GM23338 (cell line): ENCODE data around the gene ITIH5. TPM values are rescaled to one million over a fixed set of nuclear protein-coding genes. Genes with fewer than 3 reads are reported as not detected.

ENCODE experiments used
- ATAC-seq: fragments of 200-7000 bp; cut with Tn5 transposase; 3 replicates; pipeline ENCODE4 v1.9.1; 2020
- DNase-seq: peaks from one replicate; pipeline ENCODE4 v3.0.0-alpha.2; 2015; ENCODE audit warnings: low spot score
- H2AFZ ChIP-seq: fragments of 200-600 bp; sonication (generic); 2 replicates; pipeline ENCODE4 v1.8.0; 2016; ENCODE audit warnings: antibody characterized with exemption, mild to moderate bottlenecking, moderate library complexity
- H3F3A ChIP-seq: fragments of 200-600 bp; sonication (generic); replicated peaks from 2 replicates; pipeline ENCODE4 v1.8.0; 2017; ENCODE audit warnings: antibody characterized with exemption, mixed run types, low read depth
- H3K27ac ChIP-seq: fragments of 200-600 bp; sonication (generic); 2 replicates; pipeline ENCODE4 v1.6.1; 2016; ENCODE audit warnings: low read depth
- H3K27me3 ChIP-seq: fragments of 200-600 bp; sonication (generic); 2 replicates; pipeline ENCODE4 v1.8.0; 2016; ENCODE audit warnings: mild to moderate bottlenecking, mixed run types, moderate library complexity; ENCODE audit not compliant: insufficient read depth
- H3K36me3 ChIP-seq: fragments of 200-600 bp; sonication (generic); 2 replicates; pipeline ENCODE4 v1.8.0; 2016; ENCODE audit warnings: mild to moderate bottlenecking; ENCODE audit not compliant: insufficient read depth
- H3K4me1 ChIP-seq: fragments of 200-600 bp; sonication (generic); 2 replicates; pipeline ENCODE4 v1.8.0; 2016; ENCODE audit warnings: mild to moderate bottlenecking, moderate library complexity; ENCODE audit not compliant: insufficient read depth
- H3K4me2 ChIP-seq: fragments of 200-600 bp; sonication (generic); 2 replicates; pipeline ENCODE4 v1.7.1; 2017; ENCODE audit warnings: mixed run types
- H3K4me3 ChIP-seq: fragments of 200-600 bp; sonication (generic); 2 replicates; pipeline ENCODE4 v1.6.1; 2016; ENCODE audit warnings: mixed run types
- H3K79me2 ChIP-seq: fragments of 200-600 bp; sonication (generic); replicated peaks from 2 replicates; pipeline ENCODE4 v1.8.0; 2017; ENCODE audit warnings: mild to moderate bottlenecking; ENCODE audit not compliant: insufficient read depth
- H3K9me2 ChIP-seq: fragments of 200-600 bp; sonication (generic); 2 replicates; pipeline ENCODE4 v1.8.0; 2017; ENCODE audit not compliant: insufficient read depth
- H4K20me1 ChIP-seq: fragments of 200-600 bp; sonication (generic); replicated peaks from 2 replicates; pipeline ENCODE4 v1.8.0; 2017; ENCODE audit warnings: mild to moderate bottlenecking; ENCODE audit not compliant: insufficient read depth
- H3K27ac Mint-ChIP-seq: 2 replicates; pipeline ENCODE4 v1.8.0; 2020; ENCODE audit warnings: inconsistent platforms, mild to moderate bottlenecking, moderate library complexity, mixed read lengths
- H3K27me3 Mint-ChIP-seq: 3 replicates; pipeline ENCODE4 v1.8.0; 2022; ENCODE audit warnings: low read depth, mild to moderate bottlenecking, moderate library complexity, mixed read lengths, inconsistent platforms; ENCODE audit not compliant: insufficient read depth, poor library complexity
- H3K36me3 Mint-ChIP-seq: 3 replicates; pipeline ENCODE4 v1.8.0; 2021; ENCODE audit warnings: low read depth, mild to moderate bottlenecking, inconsistent platforms, moderate library complexity, mixed read lengths
- H3K4me1 Mint-ChIP-seq: 3 replicates; pipeline ENCODE4 v1.8.0; 2020; ENCODE audit warnings: mild to moderate bottlenecking, inconsistent platforms, mixed read lengths
- H3K4me3 Mint-ChIP-seq: 3 replicates; pipeline ENCODE4 v1.8.0; 2021; ENCODE audit warnings: moderate library complexity, mild to moderate bottlenecking, inconsistent platforms, mixed read lengths
- H3K9me3 Mint-ChIP-seq: 3 replicates; pipeline ENCODE4 v1.8.0; 2020; ENCODE audit warnings: moderate library complexity, mild to moderate bottlenecking, inconsistent platforms, mixed read lengths
- CREB1 ChIP-seq: fragments of 250-450 bp; sonication (Bioruptor Pico); IDR thresholded peaks from 2 replicates; pipeline ENCODE4 v1.5.0; 2020; ENCODE audit warnings: low read depth, mild to moderate bottlenecking, moderate library complexity
- EZH2 ChIP-seq: fragments of 200-600 bp; sonication (generic); IDR thresholded peaks from one replicate; pipeline ENCODE4 v1.8.0; 2017; ENCODE audit warnings: antibody characterized with exemption, mild to moderate bottlenecking, low read depth; ENCODE audit not compliant: unreplicated experiment
- EZH2phosphoT487 ChIP-seq: fragments of 200-600 bp; sonication (generic); IDR thresholded peaks from one replicate; pipeline ENCODE4 v1.8.1; 2018; ENCODE audit warnings: antibody characterized with exemption; ENCODE audit not compliant: unreplicated experiment
- JUNB ChIP-seq: IDR thresholded peaks from one replicate; pipeline ENCODE4 v1.6.1; 2016; ENCODE audit warnings: antibody characterized with exemption; ENCODE audit not compliant: unreplicated experiment
- NANOG ChIP-seq: IDR thresholded peaks from 2 replicates; pipeline ENCODE4 v1.6.1; 2016; ENCODE audit warnings: antibody characterized with exemption, borderline replicate concordance
- POLR2AphosphoS5 ChIP-seq: IDR thresholded peaks from 2 replicates; pipeline ENCODE4 v1.6.1; 2016; ENCODE audit warnings: antibody characterized with exemption, low read depth
- STAT1 ChIP-seq: IDR thresholded peaks from one replicate; pipeline ENCODE4 v1.6.1; 2016; ENCODE audit warnings: antibody characterized with exemption; ENCODE audit not compliant: unreplicated experiment
- ZNF114 ChIP-seq: fragments of 250-450 bp; sonication (Bioruptor Pico); IDR thresholded peaks from 2 replicates; pipeline ENCODE4 v1.5.0; 2020; ENCODE audit warnings: mild to moderate bottlenecking, moderate library complexity
- ZNF331 ChIP-seq: fragments of 250-450 bp; sonication (Bioruptor Pico); IDR thresholded peaks from 2 replicates; pipeline ENCODE4 v1.5.0; 2020; ENCODE audit warnings: low read depth, mild to moderate bottlenecking, moderate library complexity
- polyA plus RNA-seq: library from polyadenylated mRNA; unstranded; fragments of >200 nt; fragmentation: Nextera tagmentation; extraction: Ambion mirVana; gene quantifications from 2 replicates; pipeline ENCODE4 v1.2.1, GENCODE V29; 2016
- total RNA-seq: library from RNA; depleted of rRNA; stranded (reverse); fragments of >200 nt; shearing (Covaris generic); gene quantifications from 2 replicates; pipeline ENCODE4 v1.2.3, GENCODE V29; 2014
- TF ChIP-seq, protein P1 (sequence below): IDR thresholded peaks from 2 replicates; pipeline ENCODE4 v1.6.1; 2016; ENCODE audit warnings: antibody characterized with exemption
- TF ChIP-seq, protein P2 (sequence below), 2 experiments: fragments of 200-600 bp in 1 of 2; sonication (generic) in 1 of 2; conservative IDR thresholded peaks; 2 replicates each; pipeline versions ENCODE4 v1.5.1 to v1.6.1; 2016 to 2017; ENCODE audit warnings: antibody characterized with exemption in 2 of 2, low read depth in 2 of 2, mild to moderate bottlenecking in 2 of 2, moderate library complexity in 1 of 2
- TF ChIP-seq, protein P3 (sequence below): IDR thresholded peaks from one replicate; pipeline ENCODE4 v1.6.1; 2018; ENCODE audit warnings: antibody characterized with exemption; ENCODE audit not compliant: unreplicated experiment
- TF ChIP-seq, protein P4 (sequence below): fragments of 250-450 bp; sonication (Bioruptor Pico); IDR thresholded peaks from 2 replicates; pipeline ENCODE4 v1.5.0; 2020; ENCODE audit warnings: mild to moderate bottlenecking, moderate library complexity

ITIH5 gene
- total and polyA plus RNA-seq, 2 experiments from 2014 or later = 0.99 to 2.2 TPM

DNA sequence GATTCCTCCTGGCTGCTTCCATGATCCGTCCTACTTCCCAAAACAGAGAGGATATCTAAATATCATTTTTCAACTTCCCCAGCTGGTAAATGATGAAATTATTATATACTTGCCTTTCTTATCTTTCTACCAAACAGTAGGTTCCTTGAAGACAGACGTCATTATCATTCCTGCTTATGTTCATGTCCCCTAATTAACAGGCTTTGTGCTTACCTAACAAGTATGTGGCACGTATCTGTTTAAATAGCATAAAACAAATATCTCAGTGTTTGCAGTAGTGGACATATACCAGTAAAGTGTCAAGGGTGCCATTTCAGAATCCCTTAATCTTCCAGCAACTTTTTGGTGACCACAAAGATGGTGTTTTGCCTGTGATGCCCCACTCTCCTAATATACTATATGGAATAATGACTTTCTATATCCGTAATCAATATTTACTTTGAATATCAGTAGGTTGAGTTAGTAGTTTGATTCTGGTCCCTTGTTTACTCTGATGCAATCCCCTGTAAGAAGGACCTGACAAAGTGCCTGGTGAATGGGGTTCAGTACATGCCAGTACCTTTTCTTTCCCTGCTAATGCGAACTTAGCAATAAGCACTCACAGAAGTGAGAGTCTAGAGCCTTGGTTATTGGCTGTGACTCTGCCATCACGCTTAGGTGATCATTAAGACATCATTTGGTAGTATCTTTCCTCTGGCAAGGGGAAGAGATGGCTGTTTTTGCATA, 124.4 kb downstream of the ITIH5 start:
- peaks cover 9% of the 10 kb centered on the region; the same call in 1 of the 2 replicates for H3K4me1 ChIP-seq
- ATAC-seq (no peak), DNase-seq (no peak)
- no peak overlapping the region for H3K4me2 ChIP-seq
- no peaks in the 10 kb centered on the region for H4K20me1 ChIP-seq
- no peaks in the 10 kb centered on the region for H3K27me3 ChIP-seq
- Mint-ChIP-seq H3K36me3 (0 out of 3 replicates have a peak, but pooled peaks cover 2% of the 10 kb centered on the region), H3K9me3 (peaks cover 5% of the 10 kb centered on the region; the same call in 1 of the 3 replicates), H3K27me3 (peaks cover 13% of the 10 kb centered on the region), H3K27ac (peak overlapping the region; percentile 21; the same call in 1 of the 2 replicates), H3K4me3 (no peak overlapping the region; the same call in 2 of the 3 replicates), H3K4me1 (peaks cover 22% of the 10 kb centered on the region)
- no peak overlapping the region for H3K4me3 ChIP-seq
- H3K9me2 ChIP-seq = peaks cover 13% of the 10 kb centered on the region
- no peak overlapping the region for H2AFZ ChIP-seq
- TF ChIP-seq NANOG = no peak
- TF ChIP-seq EZH2 = no peak
- TF ChIP-seq JUNB = no peak
- TF ChIP-seq, protein P1, sequence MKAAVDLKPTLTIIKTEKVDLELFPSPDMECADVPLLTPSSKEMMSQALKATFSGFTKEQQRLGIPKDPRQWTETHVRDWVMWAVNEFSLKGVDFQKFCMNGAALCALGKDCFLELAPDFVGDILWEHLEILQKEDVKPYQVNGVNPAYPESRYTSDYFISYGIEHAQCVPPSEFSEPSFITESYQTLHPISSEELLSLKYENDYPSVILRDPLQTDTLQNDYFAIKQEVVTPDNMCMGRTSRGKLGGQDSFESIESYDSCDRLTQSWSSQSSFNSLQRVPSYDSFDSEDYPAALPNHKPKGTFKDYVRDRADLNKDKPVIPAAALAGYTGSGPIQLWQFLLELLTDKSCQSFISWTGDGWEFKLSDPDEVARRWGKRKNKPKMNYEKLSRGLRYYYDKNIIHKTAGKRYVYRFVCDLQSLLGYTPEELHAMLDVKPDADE = no peak
- no peak for TF ChIP-seq STAT1
- no peak for TF ChIP-seq ZNF114 (CRISPR knock-in tag)
- TF ChIP-seq CREB1 (CRISPR knock-in tag) = no peak
- TF ChIP-seq, protein P2, sequence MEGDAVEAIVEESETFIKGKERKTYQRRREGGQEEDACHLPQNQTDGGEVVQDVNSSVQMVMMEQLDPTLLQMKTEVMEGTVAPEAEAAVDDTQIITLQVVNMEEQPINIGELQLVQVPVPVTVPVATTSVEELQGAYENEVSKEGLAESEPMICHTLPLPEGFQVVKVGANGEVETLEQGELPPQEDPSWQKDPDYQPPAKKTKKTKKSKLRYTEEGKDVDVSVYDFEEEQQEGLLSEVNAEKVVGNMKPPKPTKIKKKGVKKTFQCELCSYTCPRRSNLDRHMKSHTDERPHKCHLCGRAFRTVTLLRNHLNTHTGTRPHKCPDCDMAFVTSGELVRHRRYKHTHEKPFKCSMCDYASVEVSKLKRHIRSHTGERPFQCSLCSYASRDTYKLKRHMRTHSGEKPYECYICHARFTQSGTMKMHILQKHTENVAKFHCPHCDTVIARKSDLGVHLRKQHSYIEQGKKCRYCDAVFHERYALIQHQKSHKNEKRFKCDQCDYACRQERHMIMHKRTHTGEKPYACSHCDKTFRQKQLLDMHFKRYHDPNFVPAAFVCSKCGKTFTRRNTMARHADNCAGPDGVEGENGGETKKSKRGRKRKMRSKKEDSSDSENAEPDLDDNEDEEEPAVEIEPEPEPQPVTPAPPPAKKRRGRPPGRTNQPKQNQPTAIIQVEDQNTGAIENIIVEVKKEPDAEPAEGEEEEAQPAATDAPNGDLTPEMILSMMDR (conservative IDR thresholded peaks at IDR 0.05; ENCODE audit: low read depth in 2 of 2) = no peak
- TF ChIP-seq ZNF331 (CRISPR knock-in tag) = no peak
- TF ChIP-seq, protein P3, sequence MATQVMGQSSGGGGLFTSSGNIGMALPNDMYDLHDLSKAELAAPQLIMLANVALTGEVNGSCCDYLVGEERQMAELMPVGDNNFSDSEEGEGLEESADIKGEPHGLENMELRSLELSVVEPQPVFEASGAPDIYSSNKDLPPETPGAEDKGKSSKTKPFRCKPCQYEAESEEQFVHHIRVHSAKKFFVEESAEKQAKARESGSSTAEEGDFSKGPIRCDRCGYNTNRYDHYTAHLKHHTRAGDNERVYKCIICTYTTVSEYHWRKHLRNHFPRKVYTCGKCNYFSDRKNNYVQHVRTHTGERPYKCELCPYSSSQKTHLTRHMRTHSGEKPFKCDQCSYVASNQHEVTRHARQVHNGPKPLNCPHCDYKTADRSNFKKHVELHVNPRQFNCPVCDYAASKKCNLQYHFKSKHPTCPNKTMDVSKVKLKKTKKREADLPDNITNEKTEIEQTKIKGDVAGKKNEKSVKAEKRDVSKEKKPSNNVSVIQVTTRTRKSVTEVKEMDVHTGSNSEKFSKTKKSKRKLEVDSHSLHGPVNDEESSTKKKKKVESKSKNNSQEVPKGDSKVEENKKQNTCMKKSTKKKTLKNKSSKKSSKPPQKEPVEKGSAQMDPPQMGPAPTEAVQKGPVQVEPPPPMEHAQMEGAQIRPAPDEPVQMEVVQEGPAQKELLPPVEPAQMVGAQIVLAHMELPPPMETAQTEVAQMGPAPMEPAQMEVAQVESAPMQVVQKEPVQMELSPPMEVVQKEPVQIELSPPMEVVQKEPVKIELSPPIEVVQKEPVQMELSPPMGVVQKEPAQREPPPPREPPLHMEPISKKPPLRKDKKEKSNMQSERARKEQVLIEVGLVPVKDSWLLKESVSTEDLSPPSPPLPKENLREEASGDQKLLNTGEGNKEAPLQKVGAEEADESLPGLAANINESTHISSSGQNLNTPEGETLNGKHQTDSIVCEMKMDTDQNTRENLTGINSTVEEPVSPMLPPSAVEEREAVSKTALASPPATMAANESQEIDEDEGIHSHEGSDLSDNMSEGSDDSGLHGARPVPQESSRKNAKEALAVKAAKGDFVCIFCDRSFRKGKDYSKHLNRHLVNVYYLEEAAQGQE = no peak
- TF ChIP-seq, protein P4, sequence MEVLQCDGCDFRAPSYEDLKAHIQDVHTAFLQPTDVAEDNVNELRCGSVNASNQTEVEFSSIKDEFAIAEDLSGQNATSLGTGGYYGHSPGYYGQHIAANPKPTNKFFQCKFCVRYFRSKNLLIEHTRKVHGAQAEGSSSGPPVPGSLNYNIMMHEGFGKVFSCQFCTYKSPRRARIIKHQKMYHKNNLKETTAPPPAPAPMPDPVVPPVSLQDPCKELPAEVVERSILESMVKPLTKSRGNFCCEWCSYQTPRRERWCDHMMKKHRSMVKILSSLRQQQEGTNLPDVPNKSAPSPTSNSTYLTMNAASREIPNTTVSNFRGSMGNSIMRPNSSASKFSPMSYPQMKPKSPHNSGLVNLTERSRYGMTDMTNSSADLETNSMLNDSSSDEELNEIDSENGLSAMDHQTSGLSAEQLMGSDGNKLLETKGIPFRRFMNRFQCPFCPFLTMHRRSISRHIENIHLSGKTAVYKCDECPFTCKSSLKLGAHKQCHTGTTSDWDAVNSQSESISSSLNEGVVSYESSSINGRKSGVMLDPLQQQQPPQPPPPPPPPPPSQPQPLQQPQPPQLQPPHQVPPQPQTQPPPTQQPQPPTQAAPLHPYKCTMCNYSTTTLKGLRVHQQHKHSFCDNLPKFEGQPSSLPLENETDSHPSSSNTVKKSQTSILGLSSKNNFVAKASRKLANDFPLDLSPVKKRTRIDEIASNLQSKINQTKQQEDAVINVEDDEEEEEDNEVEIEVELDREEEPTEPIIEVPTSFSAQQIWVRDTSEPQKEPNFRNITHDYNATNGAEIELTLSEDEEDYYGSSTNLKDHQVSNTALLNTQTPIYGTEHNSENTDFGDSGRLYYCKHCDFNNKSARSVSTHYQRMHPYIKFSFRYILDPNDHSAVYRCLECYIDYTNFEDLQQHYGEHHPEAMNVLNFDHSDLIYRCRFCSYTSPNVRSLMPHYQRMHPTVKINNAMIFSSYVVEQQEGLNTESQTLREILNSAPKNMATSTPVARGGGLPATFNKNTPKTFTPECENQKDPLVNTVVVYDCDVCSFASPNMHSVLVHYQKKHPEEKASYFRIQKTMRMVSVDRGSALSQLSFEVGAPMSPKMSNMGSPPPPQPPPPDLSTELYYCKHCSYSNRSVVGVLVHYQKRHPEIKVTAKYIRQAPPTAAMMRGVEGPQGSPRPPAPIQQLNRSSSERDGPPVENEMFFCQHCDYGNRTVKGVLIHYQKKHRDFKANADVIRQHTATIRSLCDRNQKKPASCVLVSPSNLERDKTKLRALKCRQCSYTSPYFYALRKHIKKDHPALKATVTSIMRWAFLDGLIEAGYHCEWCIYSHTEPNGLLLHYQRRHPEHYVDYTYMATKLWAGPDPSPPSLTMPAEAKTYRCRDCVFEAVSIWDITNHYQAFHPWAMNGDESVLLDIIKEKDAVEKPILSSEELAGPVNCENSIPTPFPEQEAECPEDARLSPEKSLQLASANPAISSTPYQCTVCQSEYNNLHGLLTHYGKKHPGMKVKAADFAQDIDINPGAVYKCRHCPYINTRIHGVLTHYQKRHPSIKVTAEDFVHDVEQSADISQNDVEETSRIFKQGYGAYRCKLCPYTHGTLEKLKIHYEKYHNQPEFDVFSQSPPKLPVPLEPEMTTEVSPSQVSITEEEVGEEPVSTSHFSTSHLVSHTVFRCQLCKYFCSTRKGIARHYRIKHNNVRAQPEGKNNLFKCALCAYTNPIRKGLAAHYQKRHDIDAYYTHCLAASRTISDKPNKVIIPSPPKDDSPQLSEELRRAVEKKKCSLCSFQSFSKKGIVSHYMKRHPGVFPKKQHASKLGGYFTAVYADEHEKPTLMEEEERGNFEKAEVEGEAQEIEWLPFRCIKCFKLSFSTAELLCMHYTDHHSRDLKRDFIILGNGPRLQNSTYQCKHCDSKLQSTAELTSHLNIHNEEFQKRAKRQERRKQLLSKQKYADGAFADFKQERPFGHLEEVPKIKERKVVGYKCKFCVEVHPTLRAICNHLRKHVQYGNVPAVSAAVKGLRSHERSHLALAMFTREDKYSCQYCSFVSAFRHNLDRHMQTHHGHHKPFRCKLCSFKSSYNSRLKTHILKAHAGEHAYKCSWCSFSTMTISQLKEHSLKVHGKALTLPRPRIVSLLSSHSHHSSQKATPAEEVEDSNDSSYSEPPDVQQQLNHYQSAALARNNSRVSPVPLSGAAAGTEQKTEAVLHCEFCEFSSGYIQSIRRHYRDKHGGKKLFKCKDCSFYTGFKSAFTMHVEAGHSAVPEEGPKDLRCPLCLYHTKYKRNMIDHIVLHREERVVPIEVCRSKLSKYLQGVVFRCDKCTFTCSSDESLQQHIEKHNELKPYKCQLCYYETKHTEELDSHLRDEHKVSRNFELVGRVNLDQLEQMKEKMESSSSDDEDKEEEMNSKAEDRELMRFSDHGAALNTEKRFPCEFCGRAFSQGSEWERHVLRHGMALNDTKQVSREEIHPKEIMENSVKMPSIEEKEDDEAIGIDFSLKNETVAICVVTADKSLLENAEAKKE = no peak
- no peak for TF ChIP-seq POLR2AphosphoS5
- TF ChIP-seq EZH2phosphoT487 = no peak
- no peaks in the 10 kb centered on the region for H3K79me2 ChIP-seq
- no peaks in the 10 kb centered on the region for H3K36me3 ChIP-seq
- no peak overlapping the region for H3K27ac ChIP-seq
- H3F3A ChIP-seq = no peaks in the 10 kb centered on the region
